ENCODE measurements around the gene DNM1. TPM values are rescaled to one million over a fixed set of nuclear protein-coding genes. Genes with fewer than 3 reads are reported as not detected.

The DNM1 gene
- total and polyA plus RNA-seq, 2 donors (not counting 3 experiments of a cell fraction or from before 2014, with no cell fraction given) = 0.59 to 2.9 TPM

DNA sequence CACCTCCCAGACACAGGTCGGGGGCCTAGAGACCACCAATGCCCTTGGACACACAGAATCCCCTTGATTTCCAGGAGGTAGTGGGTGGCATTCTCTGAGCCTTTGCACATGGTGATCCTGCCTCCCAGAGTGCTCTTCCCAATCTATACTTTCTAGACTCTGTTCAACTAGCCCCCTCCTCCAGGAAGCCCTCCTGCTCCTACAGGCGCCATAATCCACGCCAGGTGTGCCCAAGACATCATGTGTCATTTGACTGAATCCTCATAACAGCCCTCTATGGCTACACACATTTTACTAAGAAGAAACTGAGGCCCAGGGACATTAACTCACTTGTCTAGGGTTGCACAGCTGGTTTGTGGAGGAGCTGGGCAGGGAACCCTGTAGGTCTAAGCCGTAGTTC is 36.0 kb upstream of the DNM1 start:
- Histone ChIP-seq H3K9ac (replicated peaks; ENCODE audit: extremely low read depth, insufficient read depth, low read length) (no peak overlapping the region), H2AFZ (ENCODE audit: low read depth, low read length) (no peak overlapping the region), H3K27me3 (ENCODE audit: control insufficient read depth in 2 of 2, insufficient read depth in 2 of 2, low read length in 2 of 2) (no peaks in the 10 kb centered on the region), H3K27ac (ENCODE audit: insufficient read depth, low read depth, low read length) (no peak overlapping the region), H3K36me3 (ENCODE audit: control insufficient read depth in 2 of 2, extremely low read depth in 1 of 2, insufficient read depth in 2 of 2, low read length in 2 of 2) (peaks cover 8 to 63% of the 10 kb centered on the region in 2 experiments), H3K79me2 (ENCODE audit: control insufficient read depth, insufficient read depth, low read length) (no peaks in the 10 kb centered on the region), H3K4me2 (ENCODE audit: insufficient read depth, low read length) (no peak overlapping the region), H3K4me1 (ENCODE audit: control insufficient read depth, extremely low read depth, insufficient read depth, low read length) (no peaks in the 10 kb centered on the region), H3K9me1 (replicated peaks; ENCODE audit: control insufficient read depth, extremely low read depth, insufficient read depth, low read length) (no peaks in the 10 kb centered on the region), H3K9me3 (replicated peaks; ENCODE audit: control insufficient read depth, insufficient read depth, low read length) (no peaks in the 10 kb centered on the region), H4K20me1 (replicated peaks; ENCODE audit: control insufficient read depth, extremely low read depth, insufficient read depth, low read length) (no peaks in the 10 kb centered on the region), H3K4me3 (replicated peaks in 1 of 3; ENCODE audit: insufficient read depth in 1 of 3, low read depth in 1 of 3, low read length in 3 of 3) (no peak overlapping the region)
- POLR2A ChIA-PET = no interaction called here
- DNase-seq (ENCODE audit: low read depth, low spot score) (no peak), FAIRE-seq (no peak)
- dilution Hi-C loops (cut with MboI; ENCODE audit: extremely low pct_ligation_motif_present, low sequenced_read_pairs) = no loop called here
- intact Hi-C loops (cut with micrococcal nuclease) = no loop called here
- no TSS peak for BruUV-seq (replicated peaks)
- CTCF ChIA-PET = no interaction called here
- TF ChIP-seq JUN (IDR thresholded peaks at IDR 0.05; ENCODE audit: borderline replicate concordance, insufficient read depth, insufficient read length, low read depth) = no peak
- TF ChIP-seq POLR2A (IDR thresholded peaks at IDR 0.05; ENCODE audit: low read depth, low read length) = no peak
- no peak for TF ChIP-seq GATA2 (IDR thresholded peaks at IDR 0.05; ENCODE audit: insufficient read depth, insufficient read length, low read depth, low read length)
- no peak for TF ChIP-seq MYC (IDR thresholded peaks at IDR 0.05; ENCODE audit: low read depth, low read length)
- TF ChIP-seq EZH2 (IDR thresholded peaks at IDR 0.05; ENCODE audit: borderline replicate concordance, low read depth, low read length, severe bottlenecking) = no peak
- TF ChIP-seq, protein P1, sequence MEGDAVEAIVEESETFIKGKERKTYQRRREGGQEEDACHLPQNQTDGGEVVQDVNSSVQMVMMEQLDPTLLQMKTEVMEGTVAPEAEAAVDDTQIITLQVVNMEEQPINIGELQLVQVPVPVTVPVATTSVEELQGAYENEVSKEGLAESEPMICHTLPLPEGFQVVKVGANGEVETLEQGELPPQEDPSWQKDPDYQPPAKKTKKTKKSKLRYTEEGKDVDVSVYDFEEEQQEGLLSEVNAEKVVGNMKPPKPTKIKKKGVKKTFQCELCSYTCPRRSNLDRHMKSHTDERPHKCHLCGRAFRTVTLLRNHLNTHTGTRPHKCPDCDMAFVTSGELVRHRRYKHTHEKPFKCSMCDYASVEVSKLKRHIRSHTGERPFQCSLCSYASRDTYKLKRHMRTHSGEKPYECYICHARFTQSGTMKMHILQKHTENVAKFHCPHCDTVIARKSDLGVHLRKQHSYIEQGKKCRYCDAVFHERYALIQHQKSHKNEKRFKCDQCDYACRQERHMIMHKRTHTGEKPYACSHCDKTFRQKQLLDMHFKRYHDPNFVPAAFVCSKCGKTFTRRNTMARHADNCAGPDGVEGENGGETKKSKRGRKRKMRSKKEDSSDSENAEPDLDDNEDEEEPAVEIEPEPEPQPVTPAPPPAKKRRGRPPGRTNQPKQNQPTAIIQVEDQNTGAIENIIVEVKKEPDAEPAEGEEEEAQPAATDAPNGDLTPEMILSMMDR (IDR thresholded peaks at IDR 0.05; ENCODE audit: extremely low read depth in 1 of 2, insufficient read depth in 1 of 2, low read depth in 1 of 2, low read length in 2 of 2) = no peak
- no peak for TF ChIP-seq FOS (IDR thresholded peaks at IDR 0.05; ENCODE audit: borderline replicate concordance, insufficient read depth, low read length)
